H9 (cell line): Measurements from ENCODE around the gene C2CD2. TPM values are rescaled to one million over a fixed set of nuclear protein-coding genes. Genes with fewer than 3 reads are reported as not detected.
A peak's percentile ranks its signal among the peaks of the same experiment; 100 is the strongest.

ENCODE experiments used
- DNase-seq: peaks from one replicate; pipeline ENCODE4 v3.0.0-alpha.2; 2017
- H2AFZ ChIP-seq: one replicate; pipeline ENCODE4 v1.6.1; 2013; ENCODE audit warnings: mild to moderate bottlenecking, low read length, control low read depth, moderate library complexity
- H2AK5ac ChIP-seq: 2 replicates; pipeline ENCODE4 v1.6.1; 2013; ENCODE audit warnings: low read length, control low read depth, mixed read lengths; ENCODE audit not compliant: insufficient read length
- H2BK120ac ChIP-seq: one replicate; pipeline ENCODE4 v1.6.1; 2013; ENCODE audit warnings: low read depth, mild to moderate bottlenecking, low read length, control low read depth, inconsistent platforms; ENCODE audit not compliant: poor library complexity, severe bottlenecking
- H2BK12ac ChIP-seq: 2 replicates; pipeline ENCODE4 v1.6.1; 2013; ENCODE audit warnings: low read length, control low read depth, mixed read lengths, low read depth; ENCODE audit not compliant: insufficient read length
- H2BK15ac ChIP-seq: 2 replicates; pipeline ENCODE4 v1.6.1; 2013; ENCODE audit warnings: low read depth, low read length, control low read depth
- H2BK20ac ChIP-seq: one replicate; pipeline ENCODE4 v1.6.1; 2013; ENCODE audit warnings: low read depth, mild to moderate bottlenecking, low read length, control low read depth, inconsistent platforms; ENCODE audit not compliant: poor library complexity, severe bottlenecking
- H2BK5ac ChIP-seq: 2 replicates; pipeline ENCODE4 v1.6.1; 2013; ENCODE audit warnings: low read length, control low read depth, mixed read lengths; ENCODE audit not compliant: insufficient read length
- H3K14ac ChIP-seq: 2 replicates; pipeline ENCODE4 v1.6.1; 2013; ENCODE audit warnings: low read length, control low read depth; ENCODE audit not compliant: insufficient read depth
- H3K18ac ChIP-seq: 2 replicates; pipeline ENCODE4 v1.6.1; 2013; ENCODE audit warnings: low read depth, mild to moderate bottlenecking, mixed read lengths, low read length, control low read depth; ENCODE audit not compliant: insufficient read length
- H3K23ac ChIP-seq: 2 replicates; pipeline ENCODE4 v1.6.1; 2013; ENCODE audit warnings: low read length, control low read depth, mixed read lengths, low read depth; ENCODE audit not compliant: insufficient read length
- H3K23me2 ChIP-seq: 2 replicates; pipeline ENCODE4 v1.6.1; 2013; ENCODE audit warnings: low read depth, mild to moderate bottlenecking, mixed read lengths, low read length, control low read depth; ENCODE audit not compliant: insufficient read length, poor library complexity, severe bottlenecking
- H3K27ac ChIP-seq: 2 replicates; pipeline ENCODE4 v1.5.1; 2013; ENCODE audit warnings: low read length, control low read depth, mixed read lengths, low read depth; ENCODE audit not compliant: insufficient read length
- H3K27me3 ChIP-seq: 2 replicates; pipeline ENCODE4 v1.6.1; 2013; ENCODE audit warnings: low read length, control low read depth, inconsistent platforms; ENCODE audit not compliant: insufficient read depth
- H3K4ac ChIP-seq: 2 replicates; pipeline ENCODE4 v1.6.1; 2013; ENCODE audit warnings: low read depth, mild to moderate bottlenecking, control low read depth, inconsistent platforms, low read length, moderate library complexity
- H3K4me1 ChIP-seq: 2 replicates; pipeline ENCODE4 v1.6.1; 2013; ENCODE audit warnings: low read length, control low read depth, inconsistent platforms; ENCODE audit not compliant: insufficient read depth
- H3K4me2 ChIP-seq: 2 replicates; pipeline ENCODE4 v1.6.1; 2013; ENCODE audit warnings: low read length, control low read depth, mixed read lengths; ENCODE audit not compliant: insufficient read length, insufficient read depth
- H3K56ac ChIP-seq: 2 replicates; pipeline ENCODE4 v1.6.1; 2013; ENCODE audit warnings: low read depth, mild to moderate bottlenecking, mixed read lengths, low read length, control low read depth; ENCODE audit not compliant: insufficient read length
- H3K79me1 ChIP-seq: 2 replicates; pipeline ENCODE4 v1.6.1; 2013; ENCODE audit warnings: low read depth, mild to moderate bottlenecking, moderate library complexity, low read length, control low read depth, inconsistent platforms; ENCODE audit not compliant: insufficient read depth, poor library complexity, severe bottlenecking
- H3K79me2 ChIP-seq: 2 replicates; pipeline ENCODE4 v1.6.1; 2013; ENCODE audit warnings: low read length, control low read depth, inconsistent platforms; ENCODE audit not compliant: insufficient read depth
- H3K9ac ChIP-seq: 2 replicates; pipeline ENCODE4 v1.6.1; 2013; ENCODE audit warnings: low read length, control low read depth, mixed read lengths; ENCODE audit not compliant: insufficient read length; ENCODE audit errors: extremely low read depth
- H3K9me3 ChIP-seq: one replicate; pipeline ENCODE4 v1.6.1; 2013; ENCODE audit warnings: low read depth, low read length, inconsistent platforms; ENCODE audit not compliant: control insufficient read depth
- H3T11ph ChIP-seq: one replicate; pipeline ENCODE4 v1.6.1; 2013; ENCODE audit warnings: mild to moderate bottlenecking, low read length, control low read depth, inconsistent platforms
- H4K20me1 ChIP-seq: one replicate; pipeline ENCODE4 v1.6.1; 2013; ENCODE audit not compliant: control insufficient read depth, insufficient read length, insufficient read depth
- H4K5ac ChIP-seq: 2 replicates; pipeline ENCODE4 v1.6.1; 2013; ENCODE audit warnings: low read depth, mild to moderate bottlenecking, mixed read lengths, low read length, control low read depth; ENCODE audit not compliant: insufficient read length
- H4K8ac ChIP-seq: replicated peaks from 2 replicates; pipeline ENCODE4 v1.6.1; 2013; ENCODE audit warnings: low read length, control low read depth, mixed read lengths, low read depth; ENCODE audit not compliant: insufficient read length
- H4K91ac ChIP-seq: 2 replicates; pipeline ENCODE4 v1.6.1; 2013; ENCODE audit warnings: low read depth, mild to moderate bottlenecking, moderate library complexity, mixed read lengths, low read length, control low read depth; ENCODE audit not compliant: insufficient read length
- H3K27ac Mint-ChIP-seq, 3 experiments: 2 replicates in 2 of 3; 3 replicates in 1 of 3; pipeline ENCODE4 v1.8.0; 2020 to 2021; ENCODE audit warnings: mixed read lengths in 3 of 3, mild to moderate bottlenecking in 1 of 3, moderate library complexity in 1 of 3
- H3K27me3 Mint-ChIP-seq: 2 replicates; pipeline ENCODE4 v1.8.0; 2021; ENCODE audit warnings: low read depth, mild to moderate bottlenecking, moderate library complexity, mixed read lengths
- H3K36me3 Mint-ChIP-seq, 3 experiments: 2 replicates in 2 of 3; 3 replicates in 1 of 3; pipeline ENCODE4 v1.8.0; 2020 to 2021; ENCODE audit warnings: low read depth in 3 of 3, mixed read lengths in 3 of 3; ENCODE audit not compliant: insufficient read depth in 1 of 3
- H3K4me1 Mint-ChIP-seq, 2 experiments: 2 replicates each; pipeline ENCODE4 v1.8.0; 2020; ENCODE audit warnings: mixed read lengths in 2 of 2
- H3K4me3 Mint-ChIP-seq, 2 experiments: 2 replicates in 1 of 2; 3 replicates in 1 of 2; pipeline ENCODE4 v1.8.0; 2020 to 2021; ENCODE audit warnings: mild to moderate bottlenecking in 2 of 2, mixed read lengths in 2 of 2, moderate library complexity in 1 of 2
- H3K9me3 Mint-ChIP-seq, 2 experiments: 2 replicates in 1 of 2; 3 replicates in 1 of 2; pipeline ENCODE4 v1.8.0; 2020; ENCODE audit warnings: mild to moderate bottlenecking in 2 of 2, mixed read lengths in 2 of 2, moderate library complexity in 1 of 2
- WGBS: extraction: QIAGEN DNeasy Blood & Tissue Kit; methylation state at CpG from one replicate; pipeline ENCODE4 v1.1.7; 2013; ENCODE audit warnings: missing lambda C conversion rate, low lambda C conversion rate, mixed read lengths; ENCODE audit not compliant: insufficient read length; ENCODE audit errors: extremely low coverage; 5-methylcytosine and 5-hydroxymethylcytosine counted together
- total RNA-seq: library from RNA; stranded (reverse); gene quantifications from 2 replicates; pipeline ENCODE4 v1.2.1, GENCODE V29; 2021
- TF ChIP-seq, protein P1 (sequence below): fragments of 200-600 bp; sonication (generic); conservative IDR thresholded peaks from 3 replicates; pipeline ENCODE4 v1.8.0; 2021; ENCODE audit warnings: antibody characterized with exemption, mild to moderate bottlenecking

C2CD2 gene
- total RNA-seq, 1 experiment from 2014 or later: 14.6 TPM

DNA sequence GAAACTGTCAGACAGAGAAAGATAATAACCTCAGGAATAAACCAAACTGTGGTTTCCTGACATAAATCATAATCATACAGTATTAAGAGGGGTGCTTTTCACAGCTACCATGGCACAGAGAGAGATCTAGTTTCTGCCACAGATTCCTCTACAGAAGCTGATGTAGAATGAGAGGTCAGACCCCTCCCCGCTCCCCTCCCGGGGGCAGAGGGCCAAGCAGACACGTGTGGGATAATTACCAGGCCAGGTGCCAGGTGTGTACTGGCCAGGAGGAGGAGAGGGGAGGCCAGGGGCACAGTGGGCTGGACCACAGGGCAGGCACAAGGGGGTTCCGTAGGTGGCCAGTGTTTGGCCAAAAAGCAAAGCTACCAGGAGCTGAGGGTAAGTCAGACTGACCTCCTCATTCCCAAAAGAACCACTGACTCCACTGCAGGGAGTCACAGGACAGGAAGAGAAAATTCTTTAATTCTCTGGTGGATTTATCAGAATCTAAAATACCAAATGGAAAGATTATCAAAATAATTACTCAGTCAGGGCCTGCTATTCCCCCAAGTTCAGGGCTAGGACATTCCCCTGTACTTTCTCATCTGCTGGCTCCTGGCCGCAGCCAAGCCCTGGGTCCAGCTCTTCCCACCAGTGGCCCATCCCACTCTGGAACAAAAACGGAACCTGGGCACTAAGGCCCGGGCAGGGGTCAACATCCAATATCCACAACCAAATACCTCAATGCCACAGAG is 30.0 kb downstream of the C2CD2 start:
- no peak overlapping the region for H2AFZ ChIP-seq
- no peak overlapping the region for H3K14ac ChIP-seq
- H2BK120ac ChIP-seq: no peak overlapping the region
- WGBS: no CpG with 5 or more reads among the region's 7 CpGs
- no peaks in the 10 kb centered on the region for H3K27me3 ChIP-seq
- no peaks in the 10 kb centered on the region for H3K79me2 ChIP-seq
- peaks cover 4% of the 10 kb centered on the region for H3K4me1 ChIP-seq
- H2AK5ac ChIP-seq: no peak overlapping the region
- no peaks in the 10 kb centered on the region for H4K20me1 ChIP-seq
- H3K9ac ChIP-seq: no peak overlapping the region
- no peak overlapping the region for H2BK15ac ChIP-seq
- no peak overlapping the region for H4K91ac ChIP-seq
- no peak overlapping the region for H4K8ac ChIP-seq
- no peak overlapping the region for H3K4ac ChIP-seq
- no peak overlapping the region for H3T11ph ChIP-seq
- Mint-ChIP-seq H3K36me3 (no peaks in the 10 kb centered on the region), H3K4me1 (peaks cover 22 to 35% of the 10 kb centered on the region in 2 experiments), H3K27me3 (no peaks in the 10 kb centered on the region), H3K4me3 (no peak overlapping the region), H3K9me3 (no peaks in the 10 kb centered on the region), H3K27ac (peak overlapping the region in 1 of 3 experiments; percentile 79; a peak in 1 of 7 replicates)
- no peak overlapping the region for H2BK20ac ChIP-seq
- no peak overlapping the region for H3K4me2 ChIP-seq
- TF ChIP-seq, protein P1, sequence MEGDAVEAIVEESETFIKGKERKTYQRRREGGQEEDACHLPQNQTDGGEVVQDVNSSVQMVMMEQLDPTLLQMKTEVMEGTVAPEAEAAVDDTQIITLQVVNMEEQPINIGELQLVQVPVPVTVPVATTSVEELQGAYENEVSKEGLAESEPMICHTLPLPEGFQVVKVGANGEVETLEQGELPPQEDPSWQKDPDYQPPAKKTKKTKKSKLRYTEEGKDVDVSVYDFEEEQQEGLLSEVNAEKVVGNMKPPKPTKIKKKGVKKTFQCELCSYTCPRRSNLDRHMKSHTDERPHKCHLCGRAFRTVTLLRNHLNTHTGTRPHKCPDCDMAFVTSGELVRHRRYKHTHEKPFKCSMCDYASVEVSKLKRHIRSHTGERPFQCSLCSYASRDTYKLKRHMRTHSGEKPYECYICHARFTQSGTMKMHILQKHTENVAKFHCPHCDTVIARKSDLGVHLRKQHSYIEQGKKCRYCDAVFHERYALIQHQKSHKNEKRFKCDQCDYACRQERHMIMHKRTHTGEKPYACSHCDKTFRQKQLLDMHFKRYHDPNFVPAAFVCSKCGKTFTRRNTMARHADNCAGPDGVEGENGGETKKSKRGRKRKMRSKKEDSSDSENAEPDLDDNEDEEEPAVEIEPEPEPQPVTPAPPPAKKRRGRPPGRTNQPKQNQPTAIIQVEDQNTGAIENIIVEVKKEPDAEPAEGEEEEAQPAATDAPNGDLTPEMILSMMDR: no peak
- no peak overlapping the region for H3K18ac ChIP-seq
- no peaks in the 10 kb centered on the region for H3K79me1 ChIP-seq
- H3K23me2 ChIP-seq: no peaks in the 10 kb centered on the region
- H4K5ac ChIP-seq: no peak overlapping the region
- H2BK5ac ChIP-seq: no peak overlapping the region
- no peaks in the 10 kb centered on the region for H3K9me3 ChIP-seq
- H3K27ac ChIP-seq: no peak overlapping the region
- H2BK12ac ChIP-seq: no peak overlapping the region
- no peak overlapping the region for H3K23ac ChIP-seq
- no peak overlapping the region for H3K56ac ChIP-seq
- DNase-seq: no peak
